Neural progenitor cell (in vitro differentiated cells): Measurements from ENCODE around the gene TXN2. TPM values are rescaled to one million over a fixed set of nuclear protein-coding genes. Genes with fewer than 3 reads are reported as not detected.
A peak's percentile ranks its signal among the peaks of the same experiment; 100 is the strongest.

Experiments
- DNase-seq: peaks from one replicate; pipeline ENCODE4 v3.0.0-alpha.2; 2016; ENCODE audit warnings: low spot score
- H2AFZ ChIP-seq: fragments of 200-600 bp; sonication (generic); replicated peaks from 2 replicates; pipeline ENCODE4 v1.6.1; 2016; ENCODE audit warnings: antibody characterized with exemption
- H3F3A ChIP-seq: fragments of 200-600 bp; sonication (generic); 2 replicates; pipeline ENCODE4 v1.6.1; 2016; ENCODE audit warnings: antibody characterized with exemption, low read depth
- H3K27ac ChIP-seq: fragments of 200-600 bp; sonication (generic); 2 replicates; pipeline ENCODE4 v1.5.1; 2016; ENCODE audit warnings: mild to moderate bottlenecking
- H3K27me3 ChIP-seq: fragments of 200-600 bp; sonication (generic); 2 replicates; pipeline ENCODE4 v1.6.1; 2016; ENCODE audit warnings: mild to moderate bottlenecking, moderate library complexity
- H3K36me3 ChIP-seq: fragments of 200-600 bp; sonication (generic); 2 replicates; pipeline ENCODE4 v1.5.1; 2016
- H3K4me1 ChIP-seq: fragments of 200-600 bp; sonication (generic); 2 replicates; pipeline ENCODE4 v1.6.1; 2016; ENCODE audit warnings: mixed run types
- H3K4me2 ChIP-seq: fragments of 200-600 bp; sonication (generic); 2 replicates; pipeline ENCODE4 v1.6.1; 2016
- H3K4me3 ChIP-seq: fragments of 200-600 bp; sonication (generic); 2 replicates; pipeline ENCODE4 v1.5.1; 2016
- H3K79me2 ChIP-seq: fragments of 200-600 bp; sonication (generic); 2 replicates; pipeline ENCODE4 v1.6.1; 2016; ENCODE audit warnings: low read depth
- H3K9ac ChIP-seq: fragments of 200-600 bp; sonication (generic); 2 replicates; pipeline ENCODE4 v1.6.1; 2016
- H3K9me3 ChIP-seq: fragments of 200-600 bp; sonication (generic); 2 replicates; pipeline ENCODE4 v1.5.1; 2016; ENCODE audit warnings: low read depth
- H4K20me1 ChIP-seq: fragments of 200-600 bp; sonication (generic); 2 replicates; pipeline ENCODE4 v1.6.1; 2016; ENCODE audit warnings: low read depth
- H3K27ac Mint-ChIP-seq: 3 replicates; pipeline ENCODE4 v1.8.0; 2021; ENCODE audit warnings: mixed read lengths
- H3K27me3 Mint-ChIP-seq: 2 replicates; pipeline ENCODE4 v1.8.0; 2022; ENCODE audit warnings: low read depth, mild to moderate bottlenecking, inconsistent platforms, moderate library complexity, mixed read lengths; ENCODE audit not compliant: insufficient read depth
- H3K36me3 Mint-ChIP-seq: 3 replicates; pipeline ENCODE4 v1.8.0; 2021; ENCODE audit warnings: mixed read lengths
- H3K4me1 Mint-ChIP-seq: 3 replicates; pipeline ENCODE4 v1.8.0; 2021; ENCODE audit warnings: mixed read lengths
- H3K4me3 Mint-ChIP-seq: 3 replicates; pipeline ENCODE4 v1.8.0; 2021; ENCODE audit warnings: mild to moderate bottlenecking, moderate library complexity, mixed read lengths
- H3K9me3 Mint-ChIP-seq: 3 replicates; pipeline ENCODE4 v1.8.0; 2020; ENCODE audit warnings: mixed read lengths
- CTCF ChIP-seq: fragments of 200-600 bp; sonication (generic); IDR thresholded peaks from 2 replicates; pipeline ENCODE4 v1.5.1; 2017; ENCODE audit warnings: antibody characterized with exemption, mild to moderate bottlenecking
- EZH2 ChIP-seq: fragments of 200-600 bp; sonication (generic); IDR thresholded peaks from 2 replicates; pipeline ENCODE4 v1.6.1; 2017; ENCODE audit warnings: antibody characterized with exemption, mild to moderate bottlenecking, moderate library complexity
- EZH2phosphoT487 ChIP-seq: fragments of 200-600 bp; sonication (generic); IDR thresholded peaks from 2 replicates; pipeline ENCODE4 v1.6.1; 2017; ENCODE audit warnings: antibody characterized with exemption
- small RNA-seq: library from RNA; depleted of rRNA; stranded (forward); fragments of <200 nt; gene quantifications from one replicate; pipeline ENCODE3, GENCODE V24; 2015
- total RNA-seq: library from RNA; depleted of rRNA; stranded (reverse); fragments of >200 nt; gene quantifications from 2 replicates; pipeline ENCODE4 v1.2.3, GENCODE V29; 2015; ENCODE audit warnings: low replicate concordance

TXN2 gene
- total RNA-seq, 1 donor from 2014 or later = 19.8 TPM

- no peaks in the 10 kb centered on the region for H3K36me3 Mint-ChIP-seq
- no peaks in the 10 kb centered on the region for H3K9me3 ChIP-seq
- H3K4me1 ChIP-seq = peaks cover 5% of the 10 kb centered on the region
- peak overlapping the region; percentile 52 for H3K4me3 Mint-ChIP-seq
- no peaks in the 10 kb centered on the region for H3K9me3 Mint-ChIP-seq
- no peak overlapping the region for H3K27ac ChIP-seq
- peak overlapping the region; percentile 27 for H2AFZ ChIP-seq
- peak overlapping the region; percentile 9 for H3K4me2 ChIP-seq
- no peaks in the 10 kb centered on the region for H3K27me3 ChIP-seq
- no peak for DNase-seq
- H3K27ac Mint-ChIP-seq = peak overlapping the region; percentile 83
- H3F3A ChIP-seq = peaks cover 8% of the 10 kb centered on the region
- TF ChIP-seq EZH2phosphoT487 (no peak), EZH2 (no peak), CTCF (no peak)
- no peak overlapping the region for H3K4me3 ChIP-seq
- H3K27me3 Mint-ChIP-seq = no peaks in the 10 kb centered on the region
- H3K79me2 ChIP-seq = no peaks in the 10 kb centered on the region
- H3K9ac ChIP-seq = no peak overlapping the region
- H3K36me3 ChIP-seq = no peaks in the 10 kb centered on the region
- H3K4me1 Mint-ChIP-seq = peaks cover 7% of the 10 kb centered on the region
- no peaks in the 10 kb centered on the region for H4K20me1 ChIP-seq
Measured at GRCh38 chr22:36419177-36419911, 62.1 kb downstream of the TXN2 start.

GRCh38 chr22:36417281-36417686 is 64.2 kb downstream of the TXN2 start:
- H3K9me3 Mint-ChIP-seq = no peaks in the 10 kb centered on the region
- Histone ChIP-seq H3K4me2 (no peak overlapping the region), H2AFZ (no peak overlapping the region)

More at GRCh38 chr22:36417281-36417686, 64.2 kb downstream of the TXN2 start:
- no peak overlapping the region for H3K9ac ChIP-seq
- no peaks in the 10 kb centered on the region for H3K27me3 Mint-ChIP-seq
- no peaks in the 10 kb centered on the region for H4K20me1 ChIP-seq
- no peaks in the 10 kb centered on the region for H3K27me3 ChIP-seq
- peaks cover 8% of the 10 kb centered on the region for H3F3A ChIP-seq
- H3K9me3 ChIP-seq = no peaks in the 10 kb centered on the region
- no peak overlapping the region for H3K4me3 ChIP-seq
- no peak for DNase-seq
- H3K4me1 Mint-ChIP-seq = peaks cover 7% of the 10 kb centered on the region
- no peak overlapping the region for H3K4me3 Mint-ChIP-seq
- no peak for TF ChIP-seq CTCF
- no peak for TF ChIP-seq EZH2phosphoT487
- TF ChIP-seq EZH2 = no peak
- H3K4me1 ChIP-seq = peaks cover 5% of the 10 kb centered on the region
- H3K36me3 ChIP-seq = no peaks in the 10 kb centered on the region
- H3K36me3 Mint-ChIP-seq = no peaks in the 10 kb centered on the region
- H3K27ac Mint-ChIP-seq = no peak overlapping the region
- no peak overlapping the region for H3K27ac ChIP-seq
- no peaks in the 10 kb centered on the region for H3K79me2 ChIP-seq

Small RNA genes lying within 50 kb of the gene (small RNA-seq; reads per million reads assigned to genes)
- gene RF00019 = not detected

Other genes with a start within 250 kb of the TXN2 start
- 10.9 and 12.8 TPM in 2 replicates for gene APOL2, start 242.1 kb downstream of the TXN2 start, total RNA-seq
- not detected in 2 replicates for gene APOL1, start 228.5 kb downstream of the TXN2 start, total RNA-seq
- 77.2 and 189 TPM in 2 replicates for gene MYH9, start 93.7 kb downstream of the TXN2 start, total RNA-seq
- 4.7 and 10.4 TPM in 2 replicates for gene FOXRED2, start 25.4 kb upstream of the TXN2 start, total RNA-seq
- gene EIF3D, start 47.5 kb upstream of the TXN2 start, total RNA-seq = 321 and 361 TPM in 2 replicates
- not detected in 2 replicates for gene CACNG2, start 222.1 kb upstream of the TXN2 start, total RNA-seq